ENCODE measurements around the gene EEF1AKMT4. TPM values are rescaled to one million over a fixed set of nuclear protein-coding genes. Genes with fewer than 3 reads are reported as not detected.

Gene EEF1AKMT4
- total and polyA plus RNA-seq, 2 of the 4 experiments (the other 2 are of a cell fraction) = 2.9 to 3.6 TPM

GRCh38 chr3:184250167-184250828 is 826 bp downstream of the EEF1AKMT4 start (continued):
- no peak for TF ChIP-seq FOS (IDR thresholded peaks at IDR 0.05; ENCODE audit: low read depth, low read length)
- no peak for TF ChIP-seq NFE2L2 (IDR thresholded peaks at IDR 0.05; ENCODE audit: low read depth, low read length)

DNA sequence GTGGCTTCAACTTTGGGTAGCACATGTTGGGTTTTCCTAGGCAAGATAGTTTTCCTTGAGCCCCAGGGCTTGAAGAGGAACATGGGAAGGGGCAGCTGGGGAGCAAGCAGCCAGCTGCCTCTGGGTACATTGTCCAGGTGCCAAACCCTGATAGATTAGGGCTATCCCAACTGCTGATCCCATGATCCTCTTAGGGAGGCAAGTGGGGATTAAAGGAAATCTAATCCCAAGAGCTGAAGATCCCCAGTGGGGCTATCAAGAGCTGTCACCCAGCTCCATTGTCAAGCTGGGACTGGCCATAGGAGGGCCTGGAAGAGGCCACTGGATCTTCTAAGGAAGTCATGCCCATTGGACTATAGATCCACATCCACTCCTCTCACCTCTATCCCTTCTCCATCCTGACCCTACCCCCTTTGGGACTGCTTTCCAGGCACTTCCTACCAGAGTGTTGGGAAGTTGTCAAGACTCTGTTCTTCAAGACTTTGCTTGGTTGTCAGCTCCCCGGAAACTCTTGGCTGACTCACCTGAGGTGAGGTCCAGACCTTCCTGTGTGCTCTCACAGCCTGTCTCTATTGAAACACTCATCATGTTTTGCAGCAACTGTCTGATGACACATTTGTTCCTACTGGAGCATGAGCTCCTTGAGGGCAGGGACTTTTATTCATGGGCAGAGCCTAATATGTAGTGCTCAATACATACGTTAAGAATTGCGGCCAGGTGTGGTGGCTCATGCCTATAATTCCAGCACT is 6.0 kb downstream of the EEF1AKMT4 start:
- Histone ChIP-seq H2BK120ac (ENCODE audit: low read depth, low read length) (no peak overlapping the region), H3K56ac (ENCODE audit: extremely low read depth, insufficient read depth, low read length) (no peak overlapping the region), H3K9me3 (ENCODE audit: control insufficient read depth, insufficient read depth, low read length) (no peaks in the 10 kb centered on the region), H4K8ac (ENCODE audit: low read depth in 2 of 2, low read length in 2 of 2) (no peak overlapping the region), H3K4me1 (ENCODE audit: control insufficient read depth, insufficient read depth, low read length) (no peaks in the 10 kb centered on the region), H2BK15ac (ENCODE audit: low read depth, low read length) (no peak overlapping the region), H4K5ac (ENCODE audit: low read depth, low read length) (no peak overlapping the region), H2AK9ac (replicated peaks; ENCODE audit: low read depth, low read length, poor library complexity) (no peak overlapping the region), H3K4ac (ENCODE audit: low read depth, low read length) (no peak overlapping the region), H4K20me1 (ENCODE audit: insufficient read depth, low read length) (peaks cover 5% of the 10 kb centered on the region; the same call in 1 of the 2 replicates), H3K27me3 (ENCODE audit: control insufficient read depth, insufficient read depth, low read length) (peaks cover 9% of the 10 kb centered on the region; the same call in 1 of the 2 replicates), H3K36me3 (ENCODE audit: control insufficient read depth, insufficient read depth, low read length) (0 out of 2 replicates have a peak, but pooled peaks cover 2% of the 10 kb centered on the region), H3K23ac (ENCODE audit: low read depth, low read length) (no peak overlapping the region), H2AK5ac (ENCODE audit: low read depth, low read length) (no peak overlapping the region), H2BK5ac (ENCODE audit: low read depth, low read length, poor library complexity, severe bottlenecking) (no peak overlapping the region), H3K4me3 (ENCODE audit: insufficient read depth, low read depth, low read length) (no peak overlapping the region), H3K9me1 (ENCODE audit: insufficient read depth, low read length) (no peaks in the 10 kb centered on the region), H3K9ac (ENCODE audit: low read depth, low read length) (no peak overlapping the region), H3K14ac (replicated peaks; ENCODE audit: low read depth, low read length) (no peak overlapping the region), H3K4me2 (ENCODE audit: low read depth, low read length) (no peak overlapping the region), H2AFZ (replicated peaks; ENCODE audit: low read length, poor library complexity) (no peak overlapping the region), H3K79me1 (ENCODE audit: low read depth in 1 of 2, low read length in 2 of 2) (no peaks in the 10 kb centered on the region), H3K27ac (ENCODE audit: insufficient read depth, low read length) (no peak overlapping the region), H3K18ac (ENCODE audit: low read depth, low read length) (no peak overlapping the region), H2BK20ac (ENCODE audit: low read depth, low read length) (no peak overlapping the region), H4K91ac (ENCODE audit: insufficient read depth, low read depth, low read length) (no peak overlapping the region)
- WGBS, 2 experiments (ENCODE audit: extremely low coverage in 2 of 2, insufficient read length in 1 of 2) = no CpG with 5 or more reads among the region's 3 CpGs
- BruUV-seq (replicated peaks) = no TSS peak
- intact Hi-C loops (cut with micrococcal nuclease) (loop anchor here (10.0 kb wide), 1 partner anchor 241 kb away; the partner anchor contains the start of gene ABCC5), in situ Hi-C loops (cut with MboI; ENCODE audit: low sequenced_read_pairs) (loop anchor here (10.0 to 25.0 kb wide), 2 partner anchors 361 to 793 kb away; no protein-coding TSS in a partner anchor), dilution Hi-C loops (cut with HindIII; ENCODE audit: low sequenced_read_pairs, unreplicated experiment) (no loop called here)
- CTCF ChIA-PET = interaction anchor here (0.5 kb wide), 1 partner anchor 360 kb away, joined by 3 read pairs; no protein-coding TSS in a partner anchor
- POLR2A ChIA-PET (ENCODE audit: unreplicated experiment) = no interaction called here
- no peak for ATAC-seq (ENCODE audit: low read depth)
- DNase-seq = no peak
- TF ChIP-seq, protein P1, sequence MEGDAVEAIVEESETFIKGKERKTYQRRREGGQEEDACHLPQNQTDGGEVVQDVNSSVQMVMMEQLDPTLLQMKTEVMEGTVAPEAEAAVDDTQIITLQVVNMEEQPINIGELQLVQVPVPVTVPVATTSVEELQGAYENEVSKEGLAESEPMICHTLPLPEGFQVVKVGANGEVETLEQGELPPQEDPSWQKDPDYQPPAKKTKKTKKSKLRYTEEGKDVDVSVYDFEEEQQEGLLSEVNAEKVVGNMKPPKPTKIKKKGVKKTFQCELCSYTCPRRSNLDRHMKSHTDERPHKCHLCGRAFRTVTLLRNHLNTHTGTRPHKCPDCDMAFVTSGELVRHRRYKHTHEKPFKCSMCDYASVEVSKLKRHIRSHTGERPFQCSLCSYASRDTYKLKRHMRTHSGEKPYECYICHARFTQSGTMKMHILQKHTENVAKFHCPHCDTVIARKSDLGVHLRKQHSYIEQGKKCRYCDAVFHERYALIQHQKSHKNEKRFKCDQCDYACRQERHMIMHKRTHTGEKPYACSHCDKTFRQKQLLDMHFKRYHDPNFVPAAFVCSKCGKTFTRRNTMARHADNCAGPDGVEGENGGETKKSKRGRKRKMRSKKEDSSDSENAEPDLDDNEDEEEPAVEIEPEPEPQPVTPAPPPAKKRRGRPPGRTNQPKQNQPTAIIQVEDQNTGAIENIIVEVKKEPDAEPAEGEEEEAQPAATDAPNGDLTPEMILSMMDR (conservative IDR thresholded peaks at IDR 0.05; ENCODE audit: low read depth, low read length) = no peak
- TF ChIP-seq MXI1 (IDR thresholded peaks at IDR 0.05; ENCODE audit: borderline replicate concordance, low read depth, low read length) (no peak), BHLHE40 (IDR thresholded peaks at IDR 0.05; ENCODE audit: low read depth, low read length) (no peak), CEBPB (IDR thresholded peaks at IDR 0.05; ENCODE audit: low read depth, low read length) (no peak), CHD1 (IDR thresholded peaks at IDR 0.05; ENCODE audit: low read depth, low read length) (no peak), FOS (IDR thresholded peaks at IDR 0.05; ENCODE audit: low read depth, low read length) (no peak), ELK1 (IDR thresholded peaks at IDR 0.05; ENCODE audit: borderline replicate concordance, low read depth, low read length) (no peak), SMC3 (IDR thresholded peaks at IDR 0.05; ENCODE audit: low read depth, low read length) (no peak), MAFK (IDR thresholded peaks at IDR 0.05; ENCODE audit: low read depth, low read length) (no peak)
- TF ChIP-seq, protein P2, sequence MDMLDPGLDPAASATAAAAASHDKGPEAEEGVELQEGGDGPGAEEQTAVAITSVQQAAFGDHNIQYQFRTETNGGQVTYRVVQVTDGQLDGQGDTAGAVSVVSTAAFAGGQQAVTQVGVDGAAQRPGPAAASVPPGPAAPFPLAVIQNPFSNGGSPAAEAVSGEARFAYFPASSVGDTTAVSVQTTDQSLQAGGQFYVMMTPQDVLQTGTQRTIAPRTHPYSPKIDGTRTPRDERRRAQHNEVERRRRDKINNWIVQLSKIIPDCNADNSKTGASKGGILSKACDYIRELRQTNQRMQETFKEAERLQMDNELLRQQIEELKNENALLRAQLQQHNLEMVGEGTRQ (IDR thresholded peaks at IDR 0.05; ENCODE audit: low read depth, low read length) = no peak

Measured in IMR-90 (cell line).